ENCODE results near the gene UNC79.
"Not testable (repeated sequence)": the region's sequence is repeated elsewhere in the genome, so short reads cannot be mapped to it uniquely, and the experiment has no call there.

Gene UNC79

DNA sequence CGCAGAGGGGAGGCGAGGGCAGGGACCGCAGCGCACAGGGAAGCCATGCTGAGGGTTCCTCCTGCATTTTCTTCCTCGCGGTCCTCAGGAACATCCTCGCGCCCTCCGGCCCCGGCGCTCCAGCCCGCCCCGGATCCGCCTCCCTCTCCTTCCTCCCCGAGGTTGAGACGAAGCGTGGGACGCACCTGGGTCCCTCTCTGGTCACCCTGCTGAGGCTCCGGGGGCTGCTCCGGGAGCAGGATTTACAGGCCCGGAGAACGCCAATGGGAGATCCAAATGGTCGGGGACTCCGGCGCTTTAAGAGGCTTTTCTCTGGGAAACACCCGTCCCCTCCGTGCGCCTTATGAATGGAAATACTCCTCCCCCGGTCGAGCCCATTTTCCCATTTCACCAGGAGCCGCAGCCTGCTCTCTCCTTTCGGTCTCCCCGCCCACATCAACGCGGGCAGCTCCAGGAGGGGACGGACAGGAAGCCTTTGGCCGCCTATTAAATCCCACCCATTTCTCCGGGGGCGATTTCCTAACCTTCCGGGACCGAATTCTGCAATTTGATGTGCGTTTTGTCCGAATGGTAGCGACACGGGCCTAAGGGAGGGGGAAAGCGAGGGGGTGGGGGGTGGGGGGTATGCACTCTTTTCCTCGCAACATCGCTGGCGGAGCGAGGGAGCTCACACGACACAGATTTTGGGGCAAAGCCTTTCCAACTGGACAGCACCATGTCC lies at the start of gene UNC79:
Gene UNC79 (plus strand): TSS at position 625 of the 721 bp plus-strand sequence. CDS start 91 bp downstream, at position 716.
- TF ChIP-seq, protein P1, sequence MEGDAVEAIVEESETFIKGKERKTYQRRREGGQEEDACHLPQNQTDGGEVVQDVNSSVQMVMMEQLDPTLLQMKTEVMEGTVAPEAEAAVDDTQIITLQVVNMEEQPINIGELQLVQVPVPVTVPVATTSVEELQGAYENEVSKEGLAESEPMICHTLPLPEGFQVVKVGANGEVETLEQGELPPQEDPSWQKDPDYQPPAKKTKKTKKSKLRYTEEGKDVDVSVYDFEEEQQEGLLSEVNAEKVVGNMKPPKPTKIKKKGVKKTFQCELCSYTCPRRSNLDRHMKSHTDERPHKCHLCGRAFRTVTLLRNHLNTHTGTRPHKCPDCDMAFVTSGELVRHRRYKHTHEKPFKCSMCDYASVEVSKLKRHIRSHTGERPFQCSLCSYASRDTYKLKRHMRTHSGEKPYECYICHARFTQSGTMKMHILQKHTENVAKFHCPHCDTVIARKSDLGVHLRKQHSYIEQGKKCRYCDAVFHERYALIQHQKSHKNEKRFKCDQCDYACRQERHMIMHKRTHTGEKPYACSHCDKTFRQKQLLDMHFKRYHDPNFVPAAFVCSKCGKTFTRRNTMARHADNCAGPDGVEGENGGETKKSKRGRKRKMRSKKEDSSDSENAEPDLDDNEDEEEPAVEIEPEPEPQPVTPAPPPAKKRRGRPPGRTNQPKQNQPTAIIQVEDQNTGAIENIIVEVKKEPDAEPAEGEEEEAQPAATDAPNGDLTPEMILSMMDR (IDR thresholded peaks at IDR 0.05; ENCODE audit: low read length): no peak
- no peak for TF ChIP-seq EZH2phosphoT487 (IDR thresholded peaks at IDR 0.05; ENCODE audit: low read length)
- TF ChIP-seq EZH2 (optimal IDR thresholded peaks at IDR 0.05; ENCODE audit: low read depth, low read length): no peak
- Histone ChIP-seq H2AFZ (ENCODE audit: low read length) (no peak within 1 kb of the TSS), H3K4me2 (ENCODE audit: low read depth, low read length) (no peak within 1 kb of the TSS), H4K20me1 (ENCODE audit: insufficient read depth, low read length) (no peaks in the 10 kb centered on the region), H3K4me1 (ENCODE audit: low read length) (no peaks in the 10 kb centered on the region), H3K27me3 (replicated peaks; ENCODE audit: insufficient read depth, low read length) (no peaks in the 10 kb centered on the region), H3F3A (ENCODE audit: insufficient read depth, low read length) (no peaks in the 10 kb centered on the region), H3K27ac (ENCODE audit: low read length) (no peak within 1 kb of the TSS), H3K36me3 (replicated peaks; ENCODE audit: insufficient read depth, low read length) (no peaks in the 10 kb centered on the region), H3K9me3 (replicated peaks; ENCODE audit: insufficient read depth, low read length) (no peaks in the 10 kb centered on the region), H3K79me2 (ENCODE audit: low read length) (no peaks in the 10 kb centered on the region), H3K9me2 (replicated peaks; ENCODE audit: insufficient read depth, low read length) (no peaks in the 10 kb centered on the region), H3K9ac (ENCODE audit: low read length) (no peak within 1 kb of the TSS), H3K4me3 (ENCODE audit: low read length) (no peak within 1 kb of the TSS)
- DNase-seq: no peak

- Histone ChIP-seq H4K20me1 (ENCODE audit: insufficient read depth, low read length) (no peaks in the 10 kb centered on the region), H3K4me1 (ENCODE audit: low read length) (0 out of 2 replicates have a peak, but pooled peaks cover 4% of the 10 kb centered on the region), H3K79me2 (ENCODE audit: low read length) (no peaks in the 10 kb centered on the region), H2AFZ (ENCODE audit: low read length) (no peak overlapping the region), H3K9ac (ENCODE audit: low read length) (no peak overlapping the region), H3K36me3 (replicated peaks; ENCODE audit: insufficient read depth, low read length) (no peaks in the 10 kb centered on the region), H3K27ac (ENCODE audit: low read length) (no peak overlapping the region), H3K9me2 (replicated peaks; ENCODE audit: insufficient read depth, low read length) (no peaks in the 10 kb centered on the region), H3K27me3 (replicated peaks; ENCODE audit: insufficient read depth, low read length) (no peaks in the 10 kb centered on the region), H3K4me3 (ENCODE audit: low read length) (no peak overlapping the region), H3K9me3 (replicated peaks; ENCODE audit: insufficient read depth, low read length) (no peaks in the 10 kb centered on the region), H3F3A (ENCODE audit: insufficient read depth, low read length) (no peaks in the 10 kb centered on the region), H3K4me2 (ENCODE audit: low read depth, low read length) (no peak overlapping the region)
- TF ChIP-seq, protein P1 (IDR thresholded peaks at IDR 0.05; ENCODE audit: low read length): no peak
- no peak for TF ChIP-seq EZH2 (optimal IDR thresholded peaks at IDR 0.05; ENCODE audit: low read depth, low read length)
- DNase-seq: no peak
These were observed 49.1 kb upstream of the UNC79 start for GRCh38 chr14:93381644-93382043.

- H3K4me3 ChIP-seq (ENCODE audit: low read length); H2AFZ ChIP-seq (ENCODE audit: low read length); H3K36me3 ChIP-seq (replicated peaks; ENCODE audit: insufficient read depth, low read length); H3F3A ChIP-seq (ENCODE audit: insufficient read depth, low read length); H3K79me2 ChIP-seq (ENCODE audit: low read length); H4K20me1 ChIP-seq (ENCODE audit: insufficient read depth, low read length); H3K4me1 ChIP-seq (ENCODE audit: low read length); H3K4me2 ChIP-seq (ENCODE audit: low read depth, low read length); H3K9me2 ChIP-seq (replicated peaks; ENCODE audit: insufficient read depth, low read length); H3K27ac ChIP-seq (ENCODE audit: low read length); H3K27me3 ChIP-seq (replicated peaks; ENCODE audit: insufficient read depth, low read length); DNase-seq; H3K9ac ChIP-seq (ENCODE audit: low read length); H3K9me3 ChIP-seq (replicated peaks; ENCODE audit: insufficient read depth, low read length): not testable (repeated sequence)
These were observed 46.5 kb upstream of the UNC79 start for GRCh38 chr14:93384256-93384655.

DNA sequence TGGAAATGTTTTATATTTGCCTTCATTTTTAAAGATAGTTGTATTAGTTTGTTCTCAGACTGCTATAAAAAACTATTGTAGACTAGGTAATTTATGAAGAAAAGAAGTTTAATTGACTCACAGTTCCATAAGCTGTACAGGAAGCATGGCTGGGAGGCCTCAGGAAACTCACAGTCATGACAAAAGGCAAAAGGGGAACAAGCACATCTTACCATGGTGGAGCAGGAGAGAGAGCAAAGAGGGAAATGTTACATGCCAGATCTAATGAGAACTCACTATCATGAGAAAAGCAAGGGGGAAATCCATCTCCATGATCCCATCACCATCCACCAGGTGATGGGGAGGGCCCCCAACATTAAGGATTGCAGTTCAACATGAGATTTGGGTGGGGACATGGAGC lies 35.5 kb upstream of the UNC79 start:
- Histone ChIP-seq H3F3A (ENCODE audit: insufficient read depth, low read length) (no peaks in the 10 kb centered on the region), H3K4me3 (ENCODE audit: low read length) (no peak overlapping the region), H3K9me3 (replicated peaks; ENCODE audit: insufficient read depth, low read length) (no peaks in the 10 kb centered on the region), H2AFZ (ENCODE audit: low read length) (no peak overlapping the region), H3K79me2 (ENCODE audit: low read length) (no peaks in the 10 kb centered on the region), H3K36me3 (replicated peaks; ENCODE audit: insufficient read depth, low read length) (no peaks in the 10 kb centered on the region), H3K9ac (ENCODE audit: low read length) (no peak overlapping the region), H3K9me2 (replicated peaks; ENCODE audit: insufficient read depth, low read length) (no peaks in the 10 kb centered on the region), H3K4me2 (ENCODE audit: low read depth, low read length) (no peak overlapping the region), H3K27me3 (replicated peaks; ENCODE audit: insufficient read depth, low read length) (no peaks in the 10 kb centered on the region), H3K4me1 (ENCODE audit: low read length) (no peaks in the 10 kb centered on the region), H4K20me1 (ENCODE audit: insufficient read depth, low read length) (no peaks in the 10 kb centered on the region), H3K27ac (ENCODE audit: low read length) (no peak overlapping the region)
- TF ChIP-seq EZH2phosphoT487 (IDR thresholded peaks at IDR 0.05; ENCODE audit: low read length) (no peak), EZH2 (optimal IDR thresholded peaks at IDR 0.05; ENCODE audit: low read depth, low read length) (no peak)
- TF ChIP-seq, protein P1 (IDR thresholded peaks at IDR 0.05; ENCODE audit: low read length): no peak
- DNase-seq: no peak
